Measurements from ENCODE around the gene KLF16.

DNA sequence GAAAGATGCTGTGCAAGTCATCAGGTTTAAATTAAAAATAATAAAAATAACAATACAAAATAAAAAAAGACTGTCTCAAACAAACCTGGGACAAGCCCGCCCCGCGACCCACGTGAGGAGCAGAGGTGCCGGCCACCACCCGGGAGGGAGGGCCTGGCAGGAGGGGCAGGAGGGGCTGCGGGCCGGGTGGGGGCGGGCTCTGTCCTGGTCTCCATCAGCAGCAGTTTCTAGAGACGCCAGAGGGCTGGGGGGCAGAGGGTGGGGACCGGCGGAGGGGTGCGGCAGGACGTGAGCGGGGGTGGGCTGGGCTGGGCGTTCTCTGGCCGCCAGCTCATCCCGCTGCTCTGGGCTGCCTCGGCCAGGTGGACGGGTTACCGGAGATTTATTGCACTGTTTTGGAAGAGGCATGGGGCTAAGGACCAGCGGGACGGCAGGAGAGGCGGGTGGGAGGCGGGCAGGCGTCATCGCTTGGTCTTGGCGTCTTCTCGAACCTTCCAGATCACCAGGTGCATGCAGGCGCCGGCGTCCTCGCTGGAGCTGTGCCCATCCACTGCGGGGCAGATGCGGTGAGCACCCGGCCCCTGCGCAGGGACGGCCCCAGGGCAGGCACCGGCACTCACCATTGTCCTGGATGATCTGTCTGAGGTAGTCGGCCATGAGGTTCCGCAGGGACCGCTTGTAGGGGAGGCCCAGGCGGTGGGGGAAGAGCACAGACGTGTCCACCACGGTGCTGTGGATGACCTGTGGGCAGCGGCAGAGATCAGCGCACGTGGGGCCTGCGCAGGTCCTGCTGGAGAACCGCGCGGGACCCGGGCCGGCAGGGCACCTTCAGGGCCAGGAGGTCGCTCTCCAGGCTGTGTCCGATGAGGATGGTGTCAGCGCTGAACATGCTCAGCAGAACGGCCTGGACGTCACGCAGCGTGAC, 47.5 kb downstream of the KLF16 start:
- TF ChIP-seq, protein P1, sequence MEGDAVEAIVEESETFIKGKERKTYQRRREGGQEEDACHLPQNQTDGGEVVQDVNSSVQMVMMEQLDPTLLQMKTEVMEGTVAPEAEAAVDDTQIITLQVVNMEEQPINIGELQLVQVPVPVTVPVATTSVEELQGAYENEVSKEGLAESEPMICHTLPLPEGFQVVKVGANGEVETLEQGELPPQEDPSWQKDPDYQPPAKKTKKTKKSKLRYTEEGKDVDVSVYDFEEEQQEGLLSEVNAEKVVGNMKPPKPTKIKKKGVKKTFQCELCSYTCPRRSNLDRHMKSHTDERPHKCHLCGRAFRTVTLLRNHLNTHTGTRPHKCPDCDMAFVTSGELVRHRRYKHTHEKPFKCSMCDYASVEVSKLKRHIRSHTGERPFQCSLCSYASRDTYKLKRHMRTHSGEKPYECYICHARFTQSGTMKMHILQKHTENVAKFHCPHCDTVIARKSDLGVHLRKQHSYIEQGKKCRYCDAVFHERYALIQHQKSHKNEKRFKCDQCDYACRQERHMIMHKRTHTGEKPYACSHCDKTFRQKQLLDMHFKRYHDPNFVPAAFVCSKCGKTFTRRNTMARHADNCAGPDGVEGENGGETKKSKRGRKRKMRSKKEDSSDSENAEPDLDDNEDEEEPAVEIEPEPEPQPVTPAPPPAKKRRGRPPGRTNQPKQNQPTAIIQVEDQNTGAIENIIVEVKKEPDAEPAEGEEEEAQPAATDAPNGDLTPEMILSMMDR (IDR thresholded peaks at IDR 0.05), result no peak
- no peak for TF ChIP-seq ZFX (IDR thresholded peaks at IDR 0.05; ENCODE audit: borderline replicate concordance)
